GM13976 (cell line): ENCODE results near the gene TIPARP.

Source experiments
- DNase-seq: peaks from one replicate; pipeline ENCODE4 v3.0.0; 2012; ENCODE audit warnings: low spot score
- in situ Hi-C: fragments of 300-500 bp; cut with MboI; formaldehyde crosslinking; loops from one replicate; pipeline ENCODE4 v1.12.0; 2022; ENCODE audit warnings: low sequenced_read_pairs, mixed read lengths, inconsistent platforms; ENCODE audit not compliant: unreplicated experiment
- TF ChIP-seq, protein P1 (sequence below): IDR thresholded peaks from 2 replicates; pipeline ENCODE4 v1.5.1; 2012; ENCODE audit warnings: borderline replicate concordance, mild to moderate bottlenecking; ENCODE audit not compliant: insufficient read depth; ENCODE audit errors: extremely low read depth, missing control alignments, control extremely low read depth

TIPARP gene

DNA sequence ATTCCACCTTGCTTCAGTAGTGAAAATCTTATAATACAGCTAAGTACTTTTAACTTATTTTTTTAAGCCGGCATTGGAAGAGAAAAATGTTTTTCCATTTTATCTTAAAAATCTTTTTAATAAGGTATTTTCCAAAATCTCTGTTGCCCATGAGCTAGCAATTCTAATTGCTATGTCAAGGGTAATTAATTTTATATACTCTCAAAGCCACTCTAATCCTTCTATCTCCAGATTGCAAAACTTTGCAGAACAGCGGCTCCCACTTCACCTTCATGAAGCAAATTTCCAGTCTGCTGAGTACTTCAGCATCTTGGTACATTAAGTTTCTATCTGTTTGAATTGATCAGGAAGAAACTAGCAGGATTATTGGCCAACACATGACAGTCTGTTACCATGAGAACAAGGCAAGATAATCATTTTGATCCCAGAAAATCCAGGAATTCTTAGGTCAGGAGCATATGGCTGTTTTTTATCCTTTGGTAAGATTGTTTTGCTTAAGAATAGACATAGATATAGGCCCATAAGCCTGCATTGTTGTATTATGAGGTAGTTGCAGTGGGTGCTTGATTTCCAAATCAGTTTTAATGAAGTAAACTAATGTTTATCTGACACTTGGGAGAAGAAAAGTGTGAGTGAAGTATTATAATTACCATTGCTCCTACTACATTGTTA, 6.0 kb downstream of the TIPARP start:
- no peak for DNase-seq
- TF ChIP-seq, protein P1, sequence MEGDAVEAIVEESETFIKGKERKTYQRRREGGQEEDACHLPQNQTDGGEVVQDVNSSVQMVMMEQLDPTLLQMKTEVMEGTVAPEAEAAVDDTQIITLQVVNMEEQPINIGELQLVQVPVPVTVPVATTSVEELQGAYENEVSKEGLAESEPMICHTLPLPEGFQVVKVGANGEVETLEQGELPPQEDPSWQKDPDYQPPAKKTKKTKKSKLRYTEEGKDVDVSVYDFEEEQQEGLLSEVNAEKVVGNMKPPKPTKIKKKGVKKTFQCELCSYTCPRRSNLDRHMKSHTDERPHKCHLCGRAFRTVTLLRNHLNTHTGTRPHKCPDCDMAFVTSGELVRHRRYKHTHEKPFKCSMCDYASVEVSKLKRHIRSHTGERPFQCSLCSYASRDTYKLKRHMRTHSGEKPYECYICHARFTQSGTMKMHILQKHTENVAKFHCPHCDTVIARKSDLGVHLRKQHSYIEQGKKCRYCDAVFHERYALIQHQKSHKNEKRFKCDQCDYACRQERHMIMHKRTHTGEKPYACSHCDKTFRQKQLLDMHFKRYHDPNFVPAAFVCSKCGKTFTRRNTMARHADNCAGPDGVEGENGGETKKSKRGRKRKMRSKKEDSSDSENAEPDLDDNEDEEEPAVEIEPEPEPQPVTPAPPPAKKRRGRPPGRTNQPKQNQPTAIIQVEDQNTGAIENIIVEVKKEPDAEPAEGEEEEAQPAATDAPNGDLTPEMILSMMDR = no peak
- in situ Hi-C loops = loop anchor here (10.0 kb wide), 1 partner anchor 134 kb away; no protein-coding TSS in a partner anchor

DNA sequence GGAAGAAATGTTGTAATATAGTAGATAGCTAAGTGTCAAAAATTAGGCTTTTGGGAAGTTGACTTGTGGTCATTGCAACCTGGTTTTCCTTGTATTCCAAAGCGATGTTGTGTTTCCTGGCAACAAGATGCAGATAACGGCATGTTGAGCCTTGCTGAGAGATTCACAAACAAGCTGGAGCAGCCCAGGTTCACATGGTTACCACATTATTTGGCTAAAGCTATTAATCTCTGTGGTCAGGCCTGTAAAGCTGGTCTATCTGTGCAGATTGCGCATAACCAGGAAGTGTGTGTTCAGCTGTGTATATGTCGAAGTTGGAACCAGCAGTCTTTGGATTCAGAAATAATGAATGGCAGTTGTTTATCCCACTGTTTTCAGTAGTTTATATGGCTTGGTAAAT, 6.6 kb downstream of the TIPARP start:
- TF ChIP-seq, protein P1 = no peak
- in situ Hi-C loops = loop anchor here (10.0 kb wide), 1 partner anchor 134 kb away; no protein-coding TSS in a partner anchor
- DNase-seq = no peak

DNA sequence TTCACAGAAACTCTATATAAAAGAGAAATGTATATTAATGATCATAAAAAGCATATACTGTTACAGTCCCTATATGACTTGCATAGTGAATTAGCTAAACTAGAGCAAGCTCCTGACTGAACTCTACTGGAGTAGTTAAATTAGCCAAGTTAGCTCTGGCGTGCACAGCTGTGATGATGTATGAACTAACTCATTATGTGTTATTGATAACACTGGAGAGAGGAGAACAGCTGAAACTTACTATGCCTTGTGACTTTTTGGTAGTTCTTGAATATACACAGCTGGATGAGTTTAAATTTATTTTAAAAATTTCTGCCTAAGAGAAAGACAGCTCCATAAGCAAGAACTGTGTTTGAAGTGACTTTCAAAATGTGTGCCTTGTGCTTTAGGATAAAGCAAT, 8.1 kb downstream of the TIPARP start:
- no peak for DNase-seq
- in situ Hi-C loops = loop anchor here (10.0 kb wide), 1 partner anchor 132 kb away; no protein-coding TSS in a partner anchor
- TF ChIP-seq, protein P1 = no peak

DNA sequence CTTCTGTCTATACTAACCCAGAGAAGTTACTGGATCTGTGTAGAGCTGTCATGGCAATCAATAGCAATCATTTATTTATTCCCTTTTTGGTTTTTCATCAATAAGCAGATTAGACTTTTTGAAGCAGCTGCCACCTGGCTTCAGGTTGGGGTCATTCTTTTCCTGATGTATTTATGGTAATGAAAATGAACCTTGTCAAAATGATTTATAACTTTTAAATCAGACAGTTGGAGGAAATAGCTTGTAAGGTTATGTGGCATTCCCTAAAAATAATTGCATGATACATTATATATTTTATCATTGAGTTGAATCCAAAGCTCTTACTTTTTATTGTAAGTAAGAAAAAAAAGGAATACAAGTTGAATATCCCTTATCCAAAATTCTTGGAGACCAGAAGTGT, 8.6 kb downstream of the TIPARP start:
- no peak for DNase-seq
- in situ Hi-C loops = loop anchor here (10.0 kb wide), 1 partner anchor 132 kb away; no protein-coding TSS in a partner anchor
- TF ChIP-seq, protein P1 = no peak

DNA sequence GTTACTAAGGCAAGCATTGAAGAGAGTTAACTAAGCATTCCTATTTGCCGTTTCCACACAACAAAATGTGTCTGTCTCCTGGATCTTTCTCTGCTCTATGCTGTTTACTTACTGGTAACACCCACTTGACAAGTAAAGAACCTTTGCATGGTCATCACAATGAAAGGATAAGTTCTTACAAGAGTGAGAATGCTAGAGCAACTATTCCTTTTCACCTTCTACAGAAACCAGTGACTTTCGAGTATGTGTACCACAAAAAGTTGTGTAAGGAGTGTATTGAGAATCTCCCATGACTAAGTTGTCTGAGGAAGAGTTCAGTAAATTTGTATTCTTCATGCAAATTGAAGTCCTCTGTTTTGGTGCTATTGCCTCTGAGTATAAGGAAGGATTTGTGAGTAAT, 10.8 kb downstream of the TIPARP start:
- in situ Hi-C loops = loop anchor here (10.0 kb wide), 1 partner anchor 130 kb away; no protein-coding TSS in a partner anchor
- TF ChIP-seq, protein P1 = no peak
- no peak for DNase-seq

DNA sequence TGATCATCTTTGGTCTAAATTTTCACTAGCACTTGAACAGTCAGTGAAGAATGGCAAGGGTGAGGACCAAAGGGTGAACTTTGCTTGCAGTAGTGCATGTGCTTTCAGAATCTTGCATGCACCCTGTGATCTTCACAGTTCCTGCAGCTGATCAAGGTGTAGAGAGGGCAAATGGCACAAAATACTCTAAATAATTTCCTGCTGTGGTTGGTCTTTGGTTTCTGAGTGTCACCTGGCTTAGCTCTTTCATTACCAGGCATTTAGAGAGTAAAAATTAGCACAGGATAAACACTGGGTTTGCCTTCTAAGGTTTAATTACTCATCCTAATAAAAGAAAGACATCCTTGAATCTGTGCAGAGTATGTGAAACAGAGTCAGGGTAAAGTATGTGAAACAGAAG, 11.4 kb downstream of the TIPARP start:
- in situ Hi-C loops = loop anchor here (10.0 kb wide), 1 partner anchor 129 kb away; no protein-coding TSS in a partner anchor
- TF ChIP-seq, protein P1 = no peak
- no peak for DNase-seq
